ENCODE data around the gene PIERCE2.
A peak's percentile ranks its signal among the peaks of the same experiment; 100 is the strongest.
"Not testable (repeated sequence)": the region's sequence is repeated elsewhere in the genome, so short reads cannot be mapped to it uniquely, and the experiment has no call there.

PIERCE2 gene

GRCh38 chr15:55420171-55420866, 12.0 kb downstream of the PIERCE2 start:
- Histone ChIP-seq H3K4me3 (ENCODE audit: low read length, poor library complexity, severe bottlenecking) (no peak overlapping the region), H3K27me3 (ENCODE audit: insufficient read depth, low read length, poor library complexity, severe bottlenecking) (no peaks in the 10 kb centered on the region), H4K20me1 (ENCODE audit: insufficient read depth, low read length, poor library complexity, severe bottlenecking) (no peaks in the 10 kb centered on the region), H3K4me1 (ENCODE audit: insufficient read depth, low read length, poor library complexity, severe bottlenecking) (no peaks in the 10 kb centered on the region), H3K36me3 (ENCODE audit: insufficient read depth, low read length) (no peaks in the 10 kb centered on the region), H3K4me2 (ENCODE audit: low read depth, low read length, poor library complexity, severe bottlenecking) (no peak overlapping the region), H2AFZ (ENCODE audit: low read length) (no peak overlapping the region), H3K9me3 (ENCODE audit: insufficient read depth, low read depth, low read length) (no peaks in the 10 kb centered on the region), H3K9me2 (replicated peaks; ENCODE audit: low read depth, low read length) (no peaks in the 10 kb centered on the region), H3F3A (ENCODE audit: low read depth) (no peaks in the 10 kb centered on the region), H3K9ac (ENCODE audit: low read depth, low read length, poor library complexity, severe bottlenecking) (no peak overlapping the region), H3K79me2 (ENCODE audit: insufficient read depth, low read length) (no peaks in the 10 kb centered on the region)
- no peak for TF ChIP-seq CTCF (conservative IDR thresholded peaks at IDR 0.05; ENCODE audit: low read length)
- TF ChIP-seq EZH2phosphoT487 (IDR thresholded peaks at IDR 0.05; ENCODE audit: borderline replicate concordance): no peak

DNA sequence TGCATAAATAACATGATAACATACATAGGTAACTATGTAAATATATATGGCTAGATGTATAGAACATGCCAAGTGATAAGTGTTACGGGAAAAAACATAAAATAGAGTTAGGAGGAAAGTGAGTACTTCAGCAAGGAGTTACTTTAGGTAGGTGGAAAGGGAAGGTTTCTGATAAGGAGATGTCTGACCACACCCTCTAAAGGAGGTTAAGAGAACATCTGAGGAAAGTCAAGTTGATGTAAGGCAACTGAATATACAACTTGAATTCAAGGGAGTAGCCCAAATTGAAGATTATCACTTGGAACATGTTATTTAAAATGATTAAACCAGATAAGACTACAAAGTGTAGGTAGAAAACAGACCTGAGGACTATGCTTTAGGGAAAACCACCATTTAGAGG, 13.8 kb downstream of the PIERCE2 start:
- H4K20me1 ChIP-seq (ENCODE audit: insufficient read depth, low read length, poor library complexity, severe bottlenecking): no peaks in the 10 kb centered on the region
- H3K36me3 ChIP-seq (ENCODE audit: insufficient read depth, low read length): no peaks in the 10 kb centered on the region
- no peak overlapping the region for H3K4me3 ChIP-seq (ENCODE audit: low read length, poor library complexity, severe bottlenecking)
- H3F3A ChIP-seq (ENCODE audit: low read depth): no peaks in the 10 kb centered on the region
- no peaks in the 10 kb centered on the region for H3K79me2 ChIP-seq (ENCODE audit: insufficient read depth, low read length)
- no peak overlapping the region for H3K9ac ChIP-seq (ENCODE audit: low read depth, low read length, poor library complexity, severe bottlenecking)
- H3K9me3 ChIP-seq (ENCODE audit: insufficient read depth, low read depth, low read length): no peaks in the 10 kb centered on the region
- no peak overlapping the region for H2AFZ ChIP-seq (ENCODE audit: low read length)
- no peak for TF ChIP-seq CTCF (conservative IDR thresholded peaks at IDR 0.05; ENCODE audit: low read length)
- no peak for TF ChIP-seq EZH2phosphoT487 (IDR thresholded peaks at IDR 0.05; ENCODE audit: borderline replicate concordance)
- no peaks in the 10 kb centered on the region for H3K4me1 ChIP-seq (ENCODE audit: insufficient read depth, low read length, poor library complexity, severe bottlenecking)
- H3K4me2 ChIP-seq (ENCODE audit: low read depth, low read length, poor library complexity, severe bottlenecking): no peak overlapping the region
- H3K9me2 ChIP-seq (replicated peaks; ENCODE audit: low read depth, low read length): no peaks in the 10 kb centered on the region
- no peaks in the 10 kb centered on the region for H3K27me3 ChIP-seq (ENCODE audit: insufficient read depth, low read length, poor library complexity, severe bottlenecking)

DNA sequence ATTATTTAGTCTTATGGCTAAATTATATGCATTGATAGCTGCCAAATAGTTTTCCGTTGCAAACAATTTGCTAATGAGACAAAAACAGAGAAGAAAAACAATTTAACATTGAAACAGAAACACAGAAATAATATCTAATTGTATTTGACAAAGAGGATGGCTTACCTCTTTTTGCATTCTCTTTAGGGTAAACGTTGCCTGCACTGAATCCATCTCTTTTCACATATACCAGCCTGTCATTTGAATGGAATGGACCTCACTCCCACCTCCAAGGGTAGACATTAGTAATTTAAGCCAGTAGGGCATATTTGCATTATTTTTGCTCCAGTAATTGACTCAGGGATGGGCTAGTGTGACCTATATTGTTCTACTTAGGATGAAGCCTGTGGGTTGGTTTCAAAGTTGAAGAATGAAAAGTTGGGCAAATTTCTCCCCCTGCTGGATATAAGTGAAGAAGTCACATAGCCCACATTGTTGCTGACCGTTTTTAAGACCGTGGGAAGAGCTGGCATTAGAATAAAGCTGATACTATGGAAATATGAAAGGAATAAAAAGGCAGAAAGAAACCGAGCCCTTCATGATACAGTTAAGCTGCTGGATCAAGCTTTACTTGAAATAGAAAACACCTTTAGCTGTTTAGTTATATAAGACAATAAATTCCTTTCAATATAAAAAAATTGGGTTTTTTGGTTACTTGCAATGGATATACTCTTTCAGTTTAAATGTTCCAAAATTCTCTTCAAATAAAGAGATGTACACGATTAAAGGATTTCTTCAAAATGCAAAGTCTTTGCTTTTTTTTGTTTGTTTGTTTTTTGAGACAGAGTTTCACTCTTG, 26.9 kb downstream of the PIERCE2 start:
- no peak for TF ChIP-seq EZH2phosphoT487 (IDR thresholded peaks at IDR 0.05; ENCODE audit: borderline replicate concordance)
- TF ChIP-seq CTCF (conservative IDR thresholded peaks at IDR 0.05; ENCODE audit: low read length): peak; percentile 80
- no peaks in the 10 kb centered on the region for H4K20me1 ChIP-seq (ENCODE audit: insufficient read depth, low read length, poor library complexity, severe bottlenecking)

DNA sequence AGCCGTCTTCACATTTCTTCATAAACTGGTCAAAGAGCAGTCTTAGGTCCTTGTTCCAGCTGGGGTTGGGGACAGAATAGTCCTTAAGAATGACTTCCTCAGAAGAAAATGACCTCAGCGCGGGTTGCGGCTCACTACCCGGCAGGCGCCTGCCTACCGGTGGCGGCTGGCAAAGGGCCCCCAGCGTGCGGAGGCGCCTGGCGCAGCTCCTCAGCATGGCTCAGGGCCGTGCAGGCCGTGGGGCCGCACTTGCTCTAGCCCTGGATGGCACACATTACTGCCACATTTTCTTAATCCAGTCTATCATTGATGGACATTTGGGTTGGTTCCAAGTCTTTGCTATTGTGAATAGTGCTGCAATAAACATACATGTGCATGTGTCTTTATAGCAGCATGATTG, 34.8 kb downstream of the PIERCE2 start:
- not testable (repeated sequence) for H4K20me1 ChIP-seq (ENCODE audit: insufficient read depth, low read length, poor library complexity, severe bottlenecking); H3K27me3 ChIP-seq (ENCODE audit: insufficient read depth, low read length, poor library complexity, severe bottlenecking); H2AFZ ChIP-seq (ENCODE audit: low read length); H3K4me1 ChIP-seq (ENCODE audit: insufficient read depth, low read length, poor library complexity, severe bottlenecking); H3K4me2 ChIP-seq (ENCODE audit: low read depth, low read length, poor library complexity, severe bottlenecking); H3F3A ChIP-seq (ENCODE audit: low read depth); H3K9me2 ChIP-seq (replicated peaks; ENCODE audit: low read depth, low read length); H3K9ac ChIP-seq (ENCODE audit: low read depth, low read length, poor library complexity, severe bottlenecking); H3K4me3 ChIP-seq (ENCODE audit: low read length, poor library complexity, severe bottlenecking); H3K36me3 ChIP-seq (ENCODE audit: insufficient read depth, low read length); H3K9me3 ChIP-seq (ENCODE audit: insufficient read depth, low read depth, low read length); H3K79me2 ChIP-seq (ENCODE audit: insufficient read depth, low read length)

More for the DNA sequence above, 26.9 kb downstream of the PIERCE2 start:
- Histone ChIP-seq H3K79me2 (ENCODE audit: insufficient read depth, low read length) (no peaks in the 10 kb centered on the region), H3K27me3 (ENCODE audit: insufficient read depth, low read length, poor library complexity, severe bottlenecking) (no peaks in the 10 kb centered on the region), H3K4me1 (ENCODE audit: insufficient read depth, low read length, poor library complexity, severe bottlenecking) (no peaks in the 10 kb centered on the region), H3K4me3 (ENCODE audit: low read length, poor library complexity, severe bottlenecking) (no peak overlapping the region), H3K9ac (ENCODE audit: low read depth, low read length, poor library complexity, severe bottlenecking) (no peak overlapping the region), H3K9me2 (replicated peaks; ENCODE audit: low read depth, low read length) (no peaks in the 10 kb centered on the region), H3F3A (ENCODE audit: low read depth) (no peaks in the 10 kb centered on the region), H3K4me2 (ENCODE audit: low read depth, low read length, poor library complexity, severe bottlenecking) (no peak overlapping the region), H3K36me3 (ENCODE audit: insufficient read depth, low read length) (no peaks in the 10 kb centered on the region), H2AFZ (ENCODE audit: low read length) (no peak overlapping the region), H3K9me3 (ENCODE audit: insufficient read depth, low read depth, low read length) (no peaks in the 10 kb centered on the region)

DNA sequence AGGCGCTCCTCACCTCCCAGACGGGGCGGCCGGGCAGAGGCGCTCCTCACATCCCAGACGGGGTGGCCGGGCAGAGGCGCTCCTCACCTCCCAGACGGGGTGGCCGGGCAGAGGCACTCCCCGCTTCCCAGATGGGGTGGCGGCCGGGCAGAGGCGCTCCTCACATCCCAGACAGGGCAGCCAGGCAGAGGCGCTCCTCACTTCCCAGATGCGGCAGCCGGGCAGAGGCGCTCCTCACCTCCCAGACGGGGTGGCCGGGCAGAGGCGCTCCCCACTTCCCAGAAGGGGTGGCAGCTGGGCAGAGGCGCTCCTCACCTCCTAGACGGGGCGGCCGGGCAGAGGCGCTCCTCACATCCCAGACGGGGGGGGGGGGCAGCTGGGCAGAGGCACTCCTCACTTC, 37.6 kb downstream of the PIERCE2 start:
- H3K27me3 ChIP-seq (ENCODE audit: insufficient read depth, low read length, poor library complexity, severe bottlenecking); H4K20me1 ChIP-seq (ENCODE audit: insufficient read depth, low read length, poor library complexity, severe bottlenecking); H3K9ac ChIP-seq (ENCODE audit: low read depth, low read length, poor library complexity, severe bottlenecking); H3K9me3 ChIP-seq (ENCODE audit: insufficient read depth, low read depth, low read length); H3K4me2 ChIP-seq (ENCODE audit: low read depth, low read length, poor library complexity, severe bottlenecking); H3K79me2 ChIP-seq (ENCODE audit: insufficient read depth, low read length); H2AFZ ChIP-seq (ENCODE audit: low read length); H3K9me2 ChIP-seq (replicated peaks; ENCODE audit: low read depth, low read length); H3F3A ChIP-seq (ENCODE audit: low read depth); H3K36me3 ChIP-seq (ENCODE audit: insufficient read depth, low read length); H3K4me3 ChIP-seq (ENCODE audit: low read length, poor library complexity, severe bottlenecking); H3K4me1 ChIP-seq (ENCODE audit: insufficient read depth, low read length, poor library complexity, severe bottlenecking): not testable (repeated sequence)

All from Loucy (cell line).